ENCODE results near the gene KY. TPM values are rescaled to one million over a fixed set of nuclear protein-coding genes. Genes with fewer than 3 reads are reported as not detected.

Gene KY
- total RNA-seq, 6 donors from 2014 or later, result 0.11 to 2.1 (median 0.38) TPM; not detected in 2

GRCh38 chr3:134652886-134653630 lies 2.2 kb upstream of the KY start:
- Histone ChIP-seq H3K36me3 (no peaks in the 10 kb centered on the region), H3K27ac (no peak overlapping the region), H3K27me3 (peaks cover 0 to 2% (median 0%) of the 10 kb centered on the region in 4 donors), H3K4me3 (no peak overlapping the region), H3K4me1 (peaks cover 7 to 17% (median 13%) of the 10 kb centered on the region in 4 donors), H3K9me3 (no peaks in the 10 kb centered on the region)
- ATAC-seq (ENCODE audit: low FRiP score in 2 of 2) (no peak), DNase-seq (no peak)
- TF ChIP-seq CTCF (IDR thresholded peaks at IDR 0.05), result no peak
- no peak for TF ChIP-seq EP300 (IDR thresholded peaks at IDR 0.05)
- TF ChIP-seq POLR2AphosphoS5 (IDR thresholded peaks at IDR 0.05), result no peak
- no peak for TF ChIP-seq POLR2A (IDR thresholded peaks at IDR 0.05)
- WGBS, 2 donors, result 75 to 88% methylated on average over 6 to 7 of the region's 7 CpGs

GRCh38 chr3:134652409-134652831 lies 1.6 kb upstream of the KY start:
- H3K27me3 ChIP-seq, result peaks cover 0 to 2% (median 0%) of the 10 kb centered on the region in 4 donors
- no peak for TF ChIP-seq EP300 (IDR thresholded peaks at IDR 0.05)
- no peak for TF ChIP-seq CTCF (IDR thresholded peaks at IDR 0.05)
- TF ChIP-seq POLR2A (IDR thresholded peaks at IDR 0.05), result no peak
- no peak for TF ChIP-seq POLR2AphosphoS5 (IDR thresholded peaks at IDR 0.05)
- H3K27ac ChIP-seq, result no peak overlapping the region
- ATAC-seq (ENCODE audit: low FRiP score in 2 of 2), result no peak
- peaks cover 7 to 17% (median 13%) of the 10 kb centered on the region in 4 donors for H3K4me1 ChIP-seq
- no peak overlapping the region for H3K4me3 ChIP-seq
- no peaks in the 10 kb centered on the region for H3K9me3 ChIP-seq
- peak; percentile 35 to 69 for DNase-seq
- no peaks in the 10 kb centered on the region for H3K36me3 ChIP-seq
- 63 to 71% methylated on average over 6 to 7 of the region's 7 CpGs for WGBS, 2 donors

- ATAC-seq (ENCODE audit: low FRiP score in 2 of 2), result peak in 1 of 2 donors; percentile 9
- no peaks in the 10 kb centered on the region for H3K9me3 ChIP-seq
- H3K27me3 ChIP-seq, result peaks cover 0 to 2% (median 0%) of the 10 kb centered on the region in 4 donors
- no peak overlapping the region for H3K27ac ChIP-seq
- 13 to 17% methylated on average over 8 to 17 of the region's 17 CpGs for WGBS, 2 donors
- H3K36me3 ChIP-seq, result no peaks in the 10 kb centered on the region
- DNase-seq, result peak in 1 of 2 donors; percentile 45
- peaks cover 7 to 17% (median 13%) of the 10 kb centered on the region in 4 donors for H3K4me1 ChIP-seq
- H3K4me3 ChIP-seq, result peak overlapping the region in 3 of 4 donors; percentile 32 to 47 (median 47)
- TF ChIP-seq CTCF (IDR thresholded peaks at IDR 0.05) (no peak), EP300 (IDR thresholded peaks at IDR 0.05) (no peak), POLR2AphosphoS5 (IDR thresholded peaks at IDR 0.05) (no peak), POLR2A (IDR thresholded peaks at IDR 0.05) (no peak)
Observed at GRCh38 chr3:134651347-134652041, 672 bp upstream of the KY start.

- TF ChIP-seq EP300 (IDR thresholded peaks at IDR 0.05), result no peak
- no peak for TF ChIP-seq POLR2AphosphoS5 (IDR thresholded peaks at IDR 0.05)
- TF ChIP-seq POLR2A (IDR thresholded peaks at IDR 0.05), result no peak
- TF ChIP-seq CTCF (IDR thresholded peaks at IDR 0.05), result no peak
- no peaks in the 10 kb centered on the region for H3K9me3 ChIP-seq
- H3K27me3 ChIP-seq, result peaks cover 0 to 2% (median 0%) of the 10 kb centered on the region in 4 donors
- H3K4me3 ChIP-seq, result no peak overlapping the region
- no peak overlapping the region for H3K27ac ChIP-seq
- no peak for ATAC-seq (ENCODE audit: low FRiP score in 2 of 2)
- H3K36me3 ChIP-seq, result no peaks in the 10 kb centered on the region
- no peak for DNase-seq
- H3K4me1 ChIP-seq, result peaks cover 7 to 17% (median 13%) of the 10 kb centered on the region in 4 donors
- 83 to 86% methylated on average over 7 of the region's 7 CpGs for WGBS, 2 donors
Observed at GRCh38 chr3:134649106-134649705, 1.6 kb downstream of the KY start.
